ENCODE results near the gene B4GALT1.
A peak's percentile ranks its signal among the peaks of the same experiment; 100 is the strongest.

The B4GALT1 gene, protein sequence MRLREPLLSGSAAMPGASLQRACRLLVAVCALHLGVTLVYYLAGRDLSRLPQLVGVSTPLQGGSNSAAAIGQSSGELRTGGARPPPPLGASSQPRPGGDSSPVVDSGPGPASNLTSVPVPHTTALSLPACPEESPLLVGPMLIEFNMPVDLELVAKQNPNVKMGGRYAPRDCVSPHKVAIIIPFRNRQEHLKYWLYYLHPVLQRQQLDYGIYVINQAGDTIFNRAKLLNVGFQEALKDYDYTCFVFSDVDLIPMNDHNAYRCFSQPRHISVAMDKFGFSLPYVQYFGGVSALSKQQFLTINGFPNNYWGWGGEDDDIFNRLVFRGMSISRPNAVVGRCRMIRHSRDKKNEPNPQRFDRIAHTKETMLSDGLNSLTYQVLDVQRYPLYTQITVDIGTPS

DNA sequence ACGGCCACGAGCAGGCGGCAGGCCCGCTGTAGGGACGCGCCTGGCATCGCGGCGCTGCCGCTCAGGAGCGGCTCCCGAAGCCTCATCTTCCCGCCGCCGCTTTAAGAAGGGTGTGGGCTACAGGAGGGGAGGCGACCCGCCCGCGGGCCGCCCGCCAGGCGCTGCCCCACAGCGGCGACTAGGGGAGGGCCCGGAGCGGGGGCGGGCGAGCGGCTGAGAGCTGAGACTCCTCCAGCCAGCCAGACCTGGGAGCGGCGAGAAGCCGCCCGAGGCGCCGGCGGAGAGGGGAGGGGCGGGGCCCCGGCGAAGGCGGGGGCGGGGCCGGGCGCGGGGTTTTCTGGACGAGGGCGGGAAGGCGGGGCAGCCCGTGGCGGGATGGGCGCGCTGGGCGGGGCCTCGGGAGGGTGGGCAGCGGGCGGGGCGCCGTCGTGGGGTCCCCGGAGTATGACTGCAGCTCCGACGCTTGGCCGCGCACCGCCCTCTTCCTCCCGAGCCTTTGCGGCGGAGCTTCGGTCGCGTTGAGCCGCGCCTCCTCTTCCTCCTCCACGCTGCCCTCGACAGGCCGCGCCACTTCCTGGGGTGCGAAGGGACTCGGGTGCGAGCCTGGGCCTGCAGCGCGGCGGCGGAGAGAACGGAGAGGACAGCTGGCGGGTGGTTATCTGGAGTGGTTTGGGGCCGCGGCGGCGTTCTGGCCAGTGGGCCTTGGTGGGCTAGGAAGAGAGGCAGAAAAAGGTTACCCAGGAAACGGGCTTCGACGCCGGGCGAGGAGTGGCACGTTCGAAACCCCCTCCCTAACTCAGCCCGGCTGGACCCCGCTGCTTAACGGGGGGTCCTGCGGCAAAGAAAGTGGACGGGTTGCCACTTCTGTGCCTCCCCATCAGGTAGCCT, at the start of gene B4GALT1:
B4GALT1 (minus strand) TSS at position 253 of the 888 bp plus-strand sequence; CDS start at position 86, 167 bp downstream.
- peak; percentile 73 to 88 for DNase-seq

DNA sequence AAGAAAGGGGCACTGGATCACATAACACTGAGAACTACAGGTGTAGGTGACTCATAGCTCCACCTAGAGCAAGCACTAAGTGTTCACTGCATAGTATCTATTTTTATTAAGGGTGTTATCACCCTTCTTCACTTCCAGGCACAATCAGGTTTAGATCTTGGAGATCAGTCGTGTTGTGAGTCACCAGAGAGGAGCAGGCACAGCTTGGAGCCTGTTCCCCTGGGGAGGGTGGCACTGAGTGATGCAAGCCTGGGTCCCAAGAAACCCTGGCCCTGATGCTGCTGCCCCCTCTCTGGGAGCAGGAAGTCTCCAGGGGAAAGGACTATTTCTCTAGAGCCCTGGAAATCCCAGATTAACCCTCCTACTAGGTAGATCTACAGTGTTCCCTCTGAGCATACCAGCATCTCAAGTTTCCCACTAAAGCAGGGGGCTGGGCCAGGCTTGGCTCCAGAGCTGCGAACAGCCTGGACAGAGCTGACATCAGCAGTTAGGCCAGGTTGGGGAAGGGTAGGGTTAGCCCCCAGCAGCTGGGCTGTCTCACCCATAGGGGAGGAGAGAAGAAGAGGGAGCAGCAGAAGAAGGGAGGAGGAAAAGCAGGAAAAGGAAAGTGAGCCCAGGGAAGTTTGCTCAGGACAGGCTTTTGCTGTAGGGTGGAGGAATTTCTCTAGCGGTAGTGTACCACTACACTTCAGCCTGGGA, 44.7 kb upstream of the B4GALT1 start:
- no peak for DNase-seq

DNA sequence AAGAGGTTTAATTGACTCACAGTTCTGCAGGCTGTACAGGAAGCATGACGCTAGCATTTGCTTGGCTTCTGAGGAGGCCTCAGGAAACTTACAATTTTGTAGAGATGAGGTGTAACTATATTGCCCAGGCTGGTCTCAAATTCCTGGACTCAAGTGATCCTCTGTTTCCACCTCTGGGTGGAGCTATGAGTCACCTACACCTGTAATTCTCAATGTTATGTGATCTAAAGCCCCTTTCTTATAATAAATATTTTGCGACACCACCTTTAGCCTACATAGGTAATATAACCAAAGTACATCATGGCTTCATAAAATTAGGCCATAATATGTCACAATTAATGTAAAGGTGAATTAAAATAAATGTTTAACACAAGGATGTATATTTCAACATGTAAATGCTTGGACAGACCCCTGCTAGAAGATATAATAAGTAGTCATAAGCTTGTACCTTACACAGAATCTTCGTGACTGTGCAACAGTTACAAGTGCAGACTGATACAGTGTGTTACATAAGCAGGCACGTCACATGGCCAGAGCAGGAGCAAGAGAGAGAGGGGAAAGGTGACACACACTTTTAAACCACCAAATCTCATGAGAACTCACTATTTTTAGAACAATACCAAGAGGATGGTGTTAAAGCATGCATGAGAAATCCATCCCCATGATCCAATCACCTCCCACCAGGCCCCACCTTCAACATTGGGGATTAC, 43.0 kb upstream of the B4GALT1 start:
- DNase-seq, result no peak

DNA sequence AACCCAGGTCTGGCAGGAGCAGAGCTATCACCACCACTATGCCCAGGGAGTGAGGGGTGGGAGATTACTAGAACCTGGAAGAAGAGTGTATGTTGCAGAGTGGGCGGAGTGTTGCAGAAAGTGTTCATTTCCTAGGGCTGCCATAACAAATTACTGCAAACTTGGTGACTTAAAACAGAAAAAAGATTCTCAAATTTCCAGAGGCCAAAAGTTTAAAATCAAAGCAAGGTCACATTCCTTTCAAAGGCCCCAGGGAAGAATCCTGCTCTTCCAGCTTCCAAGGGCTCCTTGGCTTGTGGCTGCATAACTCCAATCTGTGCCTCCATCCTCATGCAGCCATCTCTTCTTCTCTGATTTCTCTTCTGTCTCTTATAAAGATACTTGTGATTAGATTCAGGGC, 42.3 kb upstream of the B4GALT1 start:
- no peak for DNase-seq

DNA sequence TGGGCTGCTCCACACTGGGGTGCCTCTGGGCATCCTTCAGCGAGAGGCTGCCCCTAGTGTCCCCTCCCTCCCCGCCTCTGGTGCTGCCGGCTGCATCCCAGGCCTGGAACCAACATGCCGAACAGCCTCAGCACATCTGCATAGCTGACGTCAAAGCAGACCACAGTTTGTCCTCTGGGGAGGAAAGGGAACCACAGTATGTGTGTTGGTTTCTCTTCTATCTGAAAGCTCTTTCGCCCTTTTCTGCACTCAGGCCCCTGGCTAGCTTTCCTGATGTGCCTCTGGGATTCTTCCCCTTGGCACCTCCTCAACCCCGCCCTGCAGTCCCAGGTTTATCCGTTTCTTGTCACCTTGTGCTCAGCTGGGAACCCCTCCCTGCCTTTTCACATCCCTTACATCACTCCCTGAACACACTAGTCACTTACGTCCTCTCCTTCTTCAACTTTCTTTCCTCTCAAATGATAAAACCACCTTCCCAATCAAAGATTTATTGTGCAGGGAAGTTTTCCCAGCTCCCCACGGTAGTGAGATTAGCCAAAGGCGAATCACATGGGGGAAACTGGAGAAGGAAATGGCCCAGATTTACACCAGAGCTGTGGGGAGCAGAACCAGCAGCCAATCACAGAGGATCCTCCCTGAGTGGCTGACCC, 35.5 kb upstream of the B4GALT1 start:
- no peak for DNase-seq

DNA sequence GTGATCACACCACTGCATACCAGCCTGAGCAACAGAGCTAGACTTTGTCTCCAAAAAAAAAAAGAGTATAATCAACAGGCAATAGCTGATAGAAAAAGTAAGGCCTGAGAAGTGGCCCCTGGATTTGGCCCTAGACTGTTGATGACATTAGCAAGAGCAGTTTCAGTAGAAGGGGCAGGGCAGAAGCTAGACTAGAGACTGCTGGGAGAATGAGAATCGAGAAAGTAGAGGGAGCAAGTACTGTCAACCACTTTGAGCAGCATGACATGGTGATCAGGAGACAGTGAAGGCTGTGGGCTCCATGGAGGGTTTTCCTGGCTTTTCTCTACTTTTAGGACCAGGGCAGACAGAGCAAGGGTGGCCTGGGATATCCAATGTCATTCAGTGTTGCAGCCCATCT, 34.9 kb upstream of the B4GALT1 start:
- no peak for DNase-seq

DNA sequence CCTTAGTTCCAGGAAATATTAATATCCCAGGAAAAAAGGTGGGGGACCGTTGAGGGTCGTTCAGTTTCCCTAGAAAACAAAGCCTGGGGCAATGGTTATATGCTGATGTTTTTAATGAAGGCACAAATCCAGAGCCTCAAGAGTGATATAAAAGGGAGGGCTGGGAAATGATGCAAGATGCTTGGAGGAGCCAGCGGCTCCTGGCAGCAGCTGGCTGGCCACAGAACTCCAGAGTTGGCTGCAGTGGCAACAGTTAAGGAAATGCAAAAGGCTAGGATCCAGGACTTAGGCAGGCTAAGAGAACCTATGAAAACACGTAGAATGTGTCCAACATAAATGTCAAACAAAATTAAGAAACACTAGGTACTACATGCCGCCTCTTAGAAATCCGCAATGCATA, 31.0 kb upstream of the B4GALT1 start:
- DNase-seq, result no peak

DNA sequence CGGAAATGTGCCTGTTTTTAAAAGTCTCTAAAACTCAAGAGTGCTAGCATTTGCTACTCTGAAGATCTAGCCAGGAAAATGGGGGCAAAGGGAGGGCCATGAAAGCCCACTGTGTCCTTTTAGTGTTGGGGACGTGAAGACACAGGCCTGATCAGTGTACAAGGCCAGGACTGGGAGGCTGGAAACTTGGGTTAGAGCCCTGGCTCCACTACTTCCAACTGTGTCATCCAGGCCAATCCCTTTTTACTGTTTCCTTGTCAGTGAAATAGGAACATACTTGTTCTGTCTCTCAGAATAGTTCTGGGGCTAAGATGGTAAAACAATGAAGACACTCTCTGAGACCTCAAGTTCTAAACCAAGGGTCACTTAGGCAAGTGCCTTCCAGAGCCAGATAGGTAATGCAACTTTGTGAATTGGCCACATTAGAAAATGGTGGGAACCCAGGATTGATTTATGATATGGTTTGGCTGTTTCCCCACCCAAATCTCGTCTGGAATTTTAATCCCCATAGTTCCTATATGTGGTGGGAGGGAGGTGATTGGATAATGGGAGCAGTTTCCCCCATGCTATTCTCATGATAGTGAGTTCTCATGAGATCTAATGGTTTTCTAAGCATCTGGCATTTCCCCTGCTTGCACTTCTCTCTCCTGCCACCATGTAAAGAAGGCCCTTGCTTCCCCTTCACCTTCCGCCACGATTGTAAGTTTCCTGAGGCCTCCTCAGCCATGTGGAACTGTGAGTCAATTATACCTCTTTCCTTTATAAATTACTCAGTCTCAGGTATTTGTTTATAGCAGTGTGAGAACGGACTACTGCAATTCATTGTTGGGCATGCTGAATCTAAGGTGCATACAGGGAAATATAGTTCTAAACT, 30.4 kb upstream of the B4GALT1 start:
- no peak for DNase-seq

DNA sequence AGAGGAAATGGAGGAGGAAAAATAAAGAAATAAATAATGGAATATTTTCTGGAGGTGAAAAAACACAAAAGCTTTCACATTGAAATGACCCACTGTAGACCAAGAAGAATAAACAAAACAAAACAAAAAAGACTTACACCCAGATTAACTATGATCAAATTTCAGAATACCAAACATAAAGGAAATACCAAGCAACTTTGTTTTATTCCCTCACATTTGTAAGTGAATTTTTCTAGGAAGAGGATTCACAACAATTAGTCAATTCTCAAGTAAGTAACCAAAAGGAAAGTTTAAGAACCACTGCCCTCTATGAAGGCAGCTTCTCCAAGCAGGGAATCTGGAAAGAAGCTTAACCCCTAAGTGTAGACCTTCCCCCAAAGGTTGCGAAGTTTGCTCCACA, 29.6 kb upstream of the B4GALT1 start:
- no peak for DNase-seq

DNA sequence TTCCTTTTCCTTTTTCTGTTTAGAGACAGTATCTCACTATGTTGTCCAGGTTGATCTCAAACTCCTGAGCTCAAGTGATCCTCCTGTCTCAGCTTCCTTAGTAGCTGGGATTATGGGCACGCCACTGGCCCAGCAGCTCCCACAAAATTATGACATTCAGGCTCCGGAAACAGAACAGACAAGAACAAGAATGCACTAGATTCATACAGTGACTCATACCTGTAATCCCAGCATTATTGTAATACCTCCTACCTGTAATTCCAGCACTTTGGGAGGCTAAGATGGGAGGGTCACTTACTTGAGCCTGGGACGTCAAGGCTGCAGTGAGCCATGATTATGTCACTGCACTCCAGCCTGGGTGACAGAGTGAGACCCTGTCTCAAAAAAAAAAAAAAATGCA, 26.7 kb upstream of the B4GALT1 start:
- DNase-seq, result no peak

DNA sequence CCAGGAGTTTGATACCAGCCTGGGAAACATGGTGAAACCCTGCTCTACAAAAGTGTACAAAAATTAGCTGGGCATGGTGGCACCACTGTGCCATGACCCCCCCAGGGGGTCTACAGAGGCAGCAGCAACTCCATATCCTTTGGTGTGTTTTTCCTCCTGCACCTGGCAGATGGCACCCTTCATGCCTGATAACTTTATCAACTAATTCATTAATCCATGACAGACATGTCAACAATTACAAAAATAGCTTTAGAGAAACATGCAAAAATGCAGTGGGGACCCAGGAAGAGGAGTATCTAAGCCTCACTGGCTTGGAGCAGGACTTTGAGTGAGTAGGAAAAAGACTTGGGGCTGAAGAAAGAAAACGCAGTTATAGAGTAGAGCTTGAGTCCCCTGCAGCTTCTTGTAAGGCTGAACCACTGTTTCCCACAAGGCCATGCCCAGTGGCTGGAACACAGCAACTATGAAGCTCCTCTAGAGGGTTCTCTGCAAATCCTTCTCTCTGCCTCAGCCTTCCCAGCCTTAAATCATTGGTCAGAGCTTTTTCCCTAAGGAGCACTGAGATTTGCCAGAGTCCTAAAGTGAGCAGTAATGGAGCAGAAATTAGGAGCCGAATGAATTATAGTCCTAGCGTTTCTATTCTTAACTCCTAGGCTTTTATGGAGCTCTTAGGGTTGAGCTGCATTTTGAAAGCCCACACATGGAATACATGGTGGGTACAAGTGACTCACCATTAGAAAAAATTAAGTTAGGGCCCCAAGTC, 25.5 kb upstream of the B4GALT1 start:
- DNase-seq, result no peak

DNA sequence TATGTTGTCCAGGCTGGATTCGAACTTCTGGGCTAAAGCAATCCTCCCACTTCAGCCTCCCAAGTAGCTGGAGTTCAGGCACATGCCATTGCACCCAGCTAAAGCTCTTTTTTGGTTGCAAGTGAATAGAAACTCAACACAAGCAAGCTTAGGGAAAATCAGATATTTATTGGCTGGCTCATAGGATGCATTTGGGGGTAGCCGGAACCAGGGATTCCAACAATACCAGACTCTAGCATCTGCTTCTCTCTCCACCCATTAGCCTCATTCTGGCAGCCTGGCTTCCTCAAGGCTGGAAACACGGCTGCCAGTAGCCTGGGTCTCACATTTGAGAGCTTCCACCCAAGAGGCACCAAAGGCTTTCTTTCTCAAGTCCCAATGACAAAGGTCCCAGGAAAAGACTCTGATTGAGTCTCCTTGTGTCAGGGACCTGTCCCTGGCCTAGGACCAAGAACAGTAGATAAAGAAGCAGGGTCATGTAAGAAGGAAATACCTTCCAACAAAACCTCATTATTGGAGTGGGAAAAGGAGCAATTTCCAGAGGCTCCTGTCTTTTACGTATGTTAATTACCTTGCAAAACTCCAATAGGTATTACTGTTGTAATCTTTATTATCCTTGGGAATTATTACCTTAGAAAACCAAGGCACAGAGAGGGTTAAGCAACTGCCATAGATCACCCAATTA, 23.0 kb upstream of the B4GALT1 start:
- DNase-seq, result no peak

DNA sequence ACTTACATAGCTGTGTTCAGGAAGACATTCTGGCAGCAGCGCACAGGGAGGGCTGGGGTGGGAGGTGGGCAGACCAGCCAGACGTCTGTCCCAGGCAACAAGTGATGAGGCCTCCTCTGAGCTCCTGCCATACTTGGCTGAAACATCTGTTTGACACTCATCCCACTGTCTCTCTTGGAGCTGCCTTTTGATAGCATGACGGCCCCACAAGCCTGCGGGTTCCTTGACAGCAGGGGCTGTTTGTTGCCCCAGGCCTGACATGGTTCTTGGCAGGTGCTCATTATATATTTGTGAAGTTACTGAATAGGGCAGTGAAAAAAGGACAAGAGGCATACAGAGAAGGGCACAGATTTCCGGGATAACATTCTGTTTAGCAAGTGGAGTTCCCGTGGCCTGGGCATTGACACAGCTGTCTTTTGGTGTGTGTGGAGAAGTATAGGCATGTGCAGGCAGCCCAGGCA, 22.2 kb upstream of the B4GALT1 start:
- no peak for DNase-seq

DNA sequence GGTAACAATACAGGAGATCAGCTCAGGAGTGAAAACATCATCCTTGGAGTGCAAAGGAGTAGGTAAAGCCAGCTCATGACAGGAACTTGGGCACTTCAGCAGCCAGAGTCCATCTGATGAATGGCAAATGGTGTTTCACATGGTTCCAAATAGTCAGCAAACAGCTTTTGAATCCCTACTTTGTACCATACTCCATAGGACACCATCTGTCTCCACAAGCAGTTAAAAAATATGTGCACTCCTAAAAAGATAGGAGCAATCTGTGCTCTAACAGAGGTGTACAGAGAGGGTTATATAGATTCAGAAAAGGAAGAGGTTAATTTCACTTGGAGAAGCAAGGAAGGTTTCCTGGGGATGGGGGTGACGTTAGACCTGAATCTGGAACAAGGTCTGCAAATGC, 21.6 kb upstream of the B4GALT1 start:
- DNase-seq, result no peak

DNA sequence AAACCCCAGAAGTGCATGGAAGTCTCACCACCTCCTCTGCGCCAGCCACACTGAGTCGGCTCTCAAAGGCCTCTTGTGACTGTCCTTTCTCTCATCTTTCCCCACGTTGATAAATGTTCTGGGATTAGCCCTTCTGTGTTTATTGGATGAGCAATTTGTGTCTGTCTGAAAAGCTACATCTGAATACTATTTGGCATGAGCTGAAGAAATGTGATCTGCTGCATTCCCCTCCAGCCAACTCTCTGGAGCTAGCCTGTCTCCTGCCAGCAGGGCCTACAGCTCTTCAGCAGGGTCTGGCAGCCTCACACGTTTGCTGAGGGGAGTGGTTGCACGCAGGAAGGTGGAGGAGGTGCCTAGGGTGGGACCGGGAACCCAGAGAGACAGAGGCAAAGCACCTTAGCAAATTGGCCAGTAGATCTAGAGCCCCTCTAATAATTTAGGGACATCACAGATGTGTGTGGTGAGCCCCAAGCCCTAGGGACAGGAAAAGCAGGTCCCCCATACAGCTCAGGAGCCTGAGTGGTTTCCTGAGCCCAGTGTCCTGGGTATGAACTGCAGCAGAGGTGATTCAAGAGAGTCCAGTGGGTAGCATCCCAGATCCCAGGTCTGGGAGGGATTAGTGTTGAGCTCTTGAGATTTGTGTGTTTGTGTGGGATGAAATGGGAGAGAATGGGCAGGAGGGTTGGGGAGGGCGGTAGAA, 20.5 kb upstream of the B4GALT1 start:
- no peak for DNase-seq

DNA sequence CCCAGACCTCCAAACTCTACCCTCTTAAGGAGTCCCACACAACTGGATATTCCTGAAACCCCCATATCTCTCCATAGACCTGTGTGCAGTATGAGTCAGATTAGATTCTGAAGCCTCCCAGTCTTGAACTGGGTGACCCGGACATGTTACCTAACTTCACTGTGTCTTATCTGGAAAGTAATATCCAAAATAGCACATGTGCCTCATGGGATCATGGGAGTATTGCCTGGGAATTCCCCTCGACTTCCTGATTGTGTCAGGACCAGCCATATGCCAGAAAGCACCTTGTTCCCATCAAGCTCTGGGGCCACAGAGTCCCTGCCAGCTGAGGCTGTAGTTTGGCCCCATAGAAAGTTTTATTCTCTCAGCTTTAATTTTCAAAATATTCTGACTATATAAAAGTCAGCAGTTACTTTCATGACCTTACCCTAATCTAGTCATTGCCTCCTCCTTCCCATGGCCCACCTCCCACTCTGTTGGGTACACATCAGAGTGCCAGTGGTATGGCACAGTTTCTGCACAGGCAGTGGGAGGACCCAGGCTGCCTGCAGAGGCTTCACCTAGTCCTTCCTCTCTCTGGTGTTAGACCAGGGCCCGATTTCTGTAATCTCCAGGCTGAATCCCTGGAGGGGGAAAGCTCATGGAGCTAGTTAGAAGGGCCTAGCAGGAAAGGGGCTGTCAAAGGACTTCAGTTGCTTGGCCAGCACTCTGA, 19.5 kb upstream of the B4GALT1 start:
- DNase-seq, result no peak

DNA sequence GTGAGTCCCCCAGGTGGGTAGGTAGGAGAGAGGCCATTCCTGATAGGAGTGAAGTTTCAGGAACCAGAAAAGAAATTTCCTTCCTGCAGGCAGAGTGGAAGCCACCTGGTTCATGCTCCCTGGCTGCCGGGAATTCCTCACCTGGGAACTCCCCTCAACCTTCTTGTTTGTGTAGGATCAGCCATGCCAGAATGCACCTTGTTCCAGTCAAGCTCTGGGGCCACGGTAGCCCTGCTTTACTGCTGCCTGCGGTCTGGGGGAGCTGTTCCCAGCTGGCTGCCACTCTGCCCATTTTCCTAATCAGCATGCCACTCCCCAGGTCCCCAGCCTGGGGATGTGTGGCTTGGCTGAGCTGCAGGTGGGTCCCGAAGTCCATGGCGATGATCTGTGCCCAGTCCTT, 18.7 kb upstream of the B4GALT1 start:
- DNase-seq, result no peak

DNA sequence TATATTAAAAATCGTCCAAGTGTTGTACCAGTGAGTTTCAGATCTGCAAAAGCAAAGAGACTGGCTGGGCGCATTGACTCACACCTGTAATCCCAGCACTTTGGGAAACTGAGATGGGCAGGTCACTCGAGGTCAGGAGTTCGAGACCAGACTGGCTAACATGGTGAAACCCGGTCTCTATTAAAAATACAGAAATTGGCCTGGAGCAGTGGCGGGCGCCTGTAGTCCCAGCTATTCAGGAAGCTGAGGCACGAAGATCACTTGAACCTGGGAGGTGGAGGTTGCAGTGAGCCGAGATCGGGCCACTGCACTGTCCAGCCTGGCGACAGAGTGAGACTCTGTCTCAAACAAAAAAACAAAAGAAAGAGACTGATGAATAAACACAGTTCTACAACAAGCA, 18.3 kb upstream of the B4GALT1 start:
- no peak for DNase-seq

Measured in hippocampal formation (tissue), 2 donors.